Dermis microvascular lymphatic vessel endothelial cell (primary cell): Measurements from ENCODE around the gene RBL1. TPM values are rescaled to one million over a fixed set of nuclear protein-coding genes. Genes with fewer than 3 reads are reported as not detected.
"Not testable (repeated sequence)": the region's sequence is repeated elsewhere in the genome, so short reads cannot be mapped to it uniquely, and the experiment has no call there.

Source experiments
- DNase-seq, 2 donors: peaks; one replicate each; pipeline versions ENCODE4 v3.0.0 to v3.0.0-alpha.2; 2010; ENCODE audit warnings: low read depth in 2 of 2
- total RNA-seq: library from RNA; depleted of rRNA; stranded (reverse); fragments of >200 nt; gene quantifications from 2 replicates; pipeline ENCODE4 v1.2.1, GENCODE V29; 2014

RBL1 gene
- total RNA-seq, 1 donor from 2014 or later, result 7.1 TPM

DNA sequence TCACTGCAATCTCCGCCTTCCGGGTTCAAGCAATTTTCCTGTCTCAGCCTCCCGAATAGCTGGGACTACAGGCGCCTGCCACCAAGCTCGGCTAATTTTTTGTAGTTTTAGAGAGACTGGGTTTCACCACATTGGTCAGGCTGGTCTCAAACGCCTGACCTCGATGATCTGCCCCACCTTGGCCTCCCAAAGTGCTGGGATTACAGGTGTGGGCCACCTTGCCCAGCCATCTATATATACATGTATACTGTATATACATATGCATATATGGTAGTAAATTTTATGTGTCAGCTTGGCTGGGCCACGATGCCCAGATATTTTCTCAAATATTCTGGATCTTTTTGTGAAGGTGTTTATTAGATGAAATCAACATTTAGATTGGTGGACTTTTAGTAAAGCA, 18.8 kb downstream of the RBL1 start:
- no peak for DNase-seq

DNA sequence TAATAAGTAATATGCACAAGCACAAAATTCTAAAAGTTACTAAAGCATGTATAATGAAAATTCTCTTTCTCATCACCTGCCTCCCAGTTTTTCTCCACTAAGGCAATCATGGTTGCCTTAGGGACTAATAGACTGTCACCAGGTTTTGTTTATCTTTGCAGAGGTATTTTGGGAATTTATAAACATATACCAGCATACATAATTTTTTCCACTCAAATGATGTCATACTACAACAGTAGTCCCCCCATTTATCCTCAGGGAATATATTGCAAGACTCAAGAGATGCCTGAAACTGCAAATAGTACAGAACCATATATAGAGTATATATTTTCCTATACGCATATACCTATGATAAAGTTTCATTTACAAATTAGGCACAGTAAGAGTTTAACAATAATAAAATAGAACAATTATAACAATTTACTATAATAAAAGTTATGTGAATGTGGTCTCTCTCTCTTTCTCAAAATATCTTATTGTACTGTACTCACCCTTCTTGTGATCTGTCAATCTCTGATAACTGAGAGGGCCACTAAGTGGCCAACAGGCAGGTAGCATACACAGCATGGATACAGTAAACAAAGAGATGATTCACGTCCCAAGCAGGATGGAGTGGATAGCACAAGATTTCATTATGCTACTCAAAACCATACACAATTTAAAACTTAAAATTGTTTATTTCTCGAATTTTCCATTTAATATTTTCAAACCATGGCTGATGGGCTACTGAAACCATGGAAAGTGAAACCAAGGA, 19.7 kb downstream of the RBL1 start:
- no peak for DNase-seq

DNA sequence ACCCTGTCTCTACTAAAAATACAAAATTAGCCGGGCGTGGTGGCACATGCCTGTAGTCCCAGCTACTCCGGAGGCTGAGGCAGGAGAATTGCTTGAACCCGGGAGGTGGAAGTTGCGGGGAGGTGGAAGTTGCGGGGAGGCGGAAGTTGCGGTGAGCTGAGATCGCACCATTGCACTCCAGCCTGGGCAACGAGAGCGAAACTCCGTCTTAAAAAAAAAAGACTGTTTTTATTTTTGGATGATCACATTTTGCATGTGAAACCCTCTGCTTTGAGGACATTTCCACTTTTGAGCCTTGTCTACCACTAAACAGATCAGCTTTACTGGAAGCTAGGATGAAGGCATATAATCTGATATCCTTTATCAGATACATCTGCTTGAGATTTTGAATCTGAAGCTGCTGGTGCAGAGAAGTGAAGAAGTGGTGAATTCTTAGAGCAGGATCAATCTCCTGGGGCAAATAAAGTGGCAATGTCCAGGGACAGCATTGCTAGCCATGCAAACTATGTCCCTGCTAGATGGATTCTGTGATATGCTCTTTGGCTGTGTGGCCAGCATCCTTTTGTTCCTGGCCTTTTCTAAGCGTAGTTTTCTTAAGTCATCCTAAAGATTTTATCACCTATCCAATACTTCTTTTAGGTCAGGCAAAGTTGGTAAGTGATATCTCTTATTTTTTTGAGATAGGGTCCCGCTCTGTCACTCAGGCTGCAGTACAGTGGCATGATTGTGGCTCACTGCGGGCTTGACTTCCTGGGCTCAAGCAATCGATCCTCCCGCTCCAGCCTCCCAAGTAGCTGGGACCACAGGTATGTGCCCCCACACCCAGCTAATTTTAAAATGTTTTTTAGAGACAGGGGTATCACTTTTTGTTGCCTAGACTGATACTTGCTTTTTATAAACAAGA, 23.3 kb downstream of the RBL1 start:
- no peak for DNase-seq

DNA sequence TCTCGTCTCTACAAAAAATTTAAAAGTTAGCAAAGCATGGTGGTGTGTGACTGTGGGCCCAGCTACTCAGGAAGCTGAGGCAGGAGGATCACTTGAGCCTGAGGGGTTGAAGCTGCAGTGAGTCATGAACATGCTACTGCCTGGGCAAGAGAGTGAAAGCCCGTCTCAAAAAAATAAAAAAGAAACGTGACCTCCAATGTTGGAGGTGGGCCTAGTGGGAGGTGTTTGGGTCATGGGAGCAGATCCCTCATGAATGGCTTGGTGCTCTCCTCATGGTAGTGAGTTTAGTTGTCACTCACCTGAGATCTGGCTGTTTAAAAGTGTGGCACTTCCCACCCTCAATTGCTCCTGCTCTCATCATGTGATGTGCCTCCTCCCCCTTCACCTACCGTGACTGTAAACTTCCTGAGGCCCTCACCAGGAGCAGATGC, 24.3 kb downstream of the RBL1 start:
- peak in 1 of 2 donors; percentile 44 for DNase-seq

DNA sequence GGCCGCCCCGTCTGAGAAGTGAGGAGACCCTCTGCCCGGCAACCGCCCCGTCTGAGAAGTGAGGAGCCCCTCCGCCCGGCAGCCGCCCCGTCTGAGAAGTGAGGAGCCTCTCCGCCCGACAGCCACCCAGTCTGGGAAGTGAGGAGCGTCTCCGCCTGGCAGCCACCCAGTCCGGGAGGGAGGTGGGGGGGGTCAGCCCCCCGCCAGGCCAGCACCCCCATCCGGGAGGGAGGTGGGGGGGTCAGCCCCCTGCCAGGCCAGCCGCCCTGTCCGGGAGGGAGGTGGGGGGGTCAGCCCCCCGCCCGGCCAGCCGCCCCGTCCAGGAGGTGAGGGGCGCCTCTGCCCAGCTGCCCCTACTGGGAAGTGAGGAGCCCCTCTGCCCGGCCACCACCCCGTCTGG, 26.2 kb downstream of the RBL1 start:
- DNase-seq, result not testable (repeated sequence)

DNA sequence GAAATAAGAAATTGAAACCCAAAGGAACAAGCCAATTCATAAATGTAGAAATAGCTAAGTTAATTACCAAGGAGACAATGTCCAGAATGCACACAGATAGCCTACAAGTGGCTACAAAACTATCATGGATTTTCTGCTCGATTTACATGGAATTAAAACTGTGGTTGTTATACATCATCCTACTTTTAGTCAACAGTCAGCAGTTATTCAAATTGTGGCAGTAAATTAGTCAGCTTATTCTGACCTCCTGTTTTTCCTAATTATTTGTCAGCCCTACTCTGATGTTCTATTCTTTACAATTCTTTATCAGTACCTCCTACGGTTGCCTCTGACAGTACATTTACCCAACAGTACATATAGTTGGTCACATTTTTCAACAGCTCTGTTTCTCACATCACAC, 29.6 kb downstream of the RBL1 start:
- DNase-seq, result no peak

DNA sequence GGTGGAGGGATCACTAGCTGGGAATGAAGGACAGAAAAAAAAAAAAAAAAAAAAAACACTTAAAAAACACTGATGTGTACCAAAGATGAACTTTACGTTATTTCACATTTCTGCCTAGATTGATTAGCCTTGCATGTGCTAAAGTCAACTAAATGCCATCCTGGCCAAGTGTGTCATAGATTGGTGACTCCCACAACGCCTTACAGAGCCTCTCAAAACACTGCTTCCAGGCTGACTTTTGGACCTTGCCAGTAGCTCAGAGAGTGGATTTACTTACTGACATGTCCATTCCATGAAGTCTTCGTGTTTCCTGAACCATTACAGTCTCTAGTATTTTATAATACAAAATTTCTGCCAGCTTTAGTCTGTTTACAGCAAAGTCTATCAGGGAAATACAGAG, 40.5 kb downstream of the RBL1 start:
- no peak for DNase-seq

DNA sequence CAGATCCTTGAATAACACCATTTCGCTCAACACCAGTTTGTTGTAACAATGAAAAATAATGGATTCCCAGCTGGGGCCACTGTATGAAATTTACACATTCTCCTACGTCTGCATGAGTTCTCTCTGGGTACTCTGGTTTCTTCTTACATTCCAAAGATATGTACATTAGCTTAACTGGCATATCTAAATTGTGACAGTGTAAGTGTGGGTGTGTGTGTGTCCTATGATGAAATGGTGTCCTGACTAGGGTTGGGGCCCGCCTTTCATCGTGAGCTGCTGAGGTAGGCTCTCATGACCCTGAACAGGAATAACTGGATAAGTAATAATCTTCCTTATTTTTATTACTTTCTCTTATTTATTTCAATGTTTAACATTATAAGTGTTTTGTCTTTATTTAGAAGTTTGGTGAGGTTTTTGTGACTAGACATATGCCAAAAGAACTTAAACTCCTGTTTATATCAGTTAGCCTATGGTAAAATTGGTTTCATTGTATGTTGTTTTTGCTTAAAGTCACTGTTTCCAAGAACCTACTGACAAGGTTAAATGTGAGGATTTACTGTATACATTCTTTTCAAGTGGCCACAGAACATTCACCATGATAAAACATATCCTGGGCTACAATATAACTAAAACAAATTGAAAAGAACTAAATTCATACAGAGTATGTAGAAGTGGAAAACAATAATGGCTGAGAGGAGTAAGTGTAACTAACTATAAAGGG, 42.4 kb downstream of the RBL1 start:
- no peak for DNase-seq

DNA sequence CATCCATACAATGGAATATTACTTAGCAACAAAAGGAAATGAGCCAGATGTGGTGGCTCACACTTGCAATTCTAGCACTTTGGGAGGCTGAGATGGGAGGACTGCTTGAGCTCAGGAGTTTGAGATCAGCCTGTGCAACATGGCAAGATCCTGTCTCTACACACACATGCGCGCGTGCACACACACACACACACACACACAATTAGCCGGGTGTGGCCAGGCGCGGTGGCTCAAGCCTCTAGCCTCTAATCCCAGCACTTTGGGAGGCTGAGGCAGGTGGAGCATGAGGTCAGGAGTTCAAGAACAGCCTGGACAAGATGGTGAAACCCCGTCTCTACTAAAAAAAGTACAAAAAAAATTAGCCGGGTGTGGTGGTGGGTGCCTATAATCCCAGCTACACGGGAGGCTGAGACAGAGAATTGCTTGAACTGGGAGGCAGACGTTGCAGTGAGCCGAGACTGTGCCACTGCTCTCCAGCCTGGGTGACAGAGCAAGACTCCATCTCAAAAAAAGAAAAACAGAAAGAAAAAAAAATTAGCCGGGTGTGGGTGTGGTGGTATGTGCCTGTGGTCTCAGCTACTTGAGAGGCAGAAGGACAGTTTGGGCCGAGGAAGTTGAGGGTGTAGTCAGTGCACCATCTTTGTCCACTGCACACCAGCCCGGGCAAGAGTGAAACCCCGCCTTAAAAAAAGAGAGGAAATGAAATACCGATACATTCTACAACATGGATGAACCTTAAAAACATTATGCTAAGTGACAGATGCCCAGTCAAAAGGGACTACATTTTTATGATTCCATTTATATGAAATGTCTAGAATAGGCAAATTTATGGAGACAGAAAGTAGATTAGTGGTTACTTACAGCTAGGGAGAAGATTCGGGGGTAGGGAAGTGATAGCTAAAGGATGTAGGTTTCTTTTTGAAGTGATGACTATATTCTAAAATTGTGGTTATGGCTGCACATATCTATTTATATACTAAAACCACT, 52.5 kb downstream of the RBL1 start:
- no peak for DNase-seq

DNA sequence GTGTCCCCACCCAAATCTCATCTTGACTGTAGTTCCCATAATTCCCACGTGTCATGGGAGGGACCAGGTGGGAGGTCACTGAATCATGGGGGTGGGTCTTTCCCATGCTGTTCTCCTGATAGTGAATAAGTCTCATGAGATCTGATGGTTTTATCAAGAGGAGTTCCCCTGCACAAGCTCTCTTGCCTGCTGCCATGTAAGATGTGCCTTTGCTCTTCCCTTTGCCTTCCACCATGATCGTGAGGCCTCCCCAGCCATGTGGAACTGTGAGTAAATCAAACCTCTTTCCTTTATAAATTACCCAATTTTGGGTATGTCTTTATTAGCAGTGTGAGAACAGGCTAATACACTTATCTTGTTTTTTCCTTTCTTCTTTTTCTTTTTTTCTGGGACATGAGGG, 56.4 kb downstream of the RBL1 start:
- DNase-seq, result not testable (repeated sequence)

DNA sequence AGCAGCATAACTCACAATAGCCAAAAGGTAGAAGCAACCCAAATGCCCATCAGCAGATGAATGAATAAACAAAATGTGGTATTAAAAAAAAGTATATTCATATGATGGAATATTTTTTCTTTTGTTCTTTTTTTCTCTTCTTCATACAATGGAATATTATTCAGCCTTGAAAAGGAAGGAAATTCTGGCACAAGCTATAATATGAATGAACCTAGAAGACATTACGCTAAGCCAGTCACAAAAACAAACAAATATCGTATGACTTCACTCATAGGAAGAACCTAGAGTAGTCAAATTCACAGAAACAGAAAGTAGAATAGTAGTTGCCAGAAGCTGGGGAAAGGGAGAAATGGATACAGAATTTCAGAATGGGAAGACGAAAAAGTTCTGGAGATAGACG, 63.7 kb downstream of the RBL1 start:
- no peak for DNase-seq

DNA sequence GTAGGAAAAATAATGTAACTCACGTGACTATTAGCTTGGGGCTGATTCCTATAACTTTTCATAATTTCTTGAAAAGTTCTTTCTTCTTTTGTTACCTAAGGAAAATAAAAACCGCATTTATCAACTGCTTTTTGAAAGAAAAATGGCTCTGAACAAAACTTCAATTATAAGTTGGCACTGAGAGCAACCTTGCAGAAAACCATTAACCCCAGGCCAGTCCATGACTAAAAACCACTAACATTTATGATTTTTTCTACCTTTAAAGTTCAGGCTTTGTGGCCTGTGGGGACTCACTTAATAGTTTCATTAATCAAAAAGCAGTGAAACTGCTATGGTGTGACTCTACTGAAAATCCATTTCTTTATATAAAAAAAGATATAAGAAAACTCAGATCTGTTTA, 75.2 kb downstream of the RBL1 start:
- DNase-seq, result no peak

DNA sequence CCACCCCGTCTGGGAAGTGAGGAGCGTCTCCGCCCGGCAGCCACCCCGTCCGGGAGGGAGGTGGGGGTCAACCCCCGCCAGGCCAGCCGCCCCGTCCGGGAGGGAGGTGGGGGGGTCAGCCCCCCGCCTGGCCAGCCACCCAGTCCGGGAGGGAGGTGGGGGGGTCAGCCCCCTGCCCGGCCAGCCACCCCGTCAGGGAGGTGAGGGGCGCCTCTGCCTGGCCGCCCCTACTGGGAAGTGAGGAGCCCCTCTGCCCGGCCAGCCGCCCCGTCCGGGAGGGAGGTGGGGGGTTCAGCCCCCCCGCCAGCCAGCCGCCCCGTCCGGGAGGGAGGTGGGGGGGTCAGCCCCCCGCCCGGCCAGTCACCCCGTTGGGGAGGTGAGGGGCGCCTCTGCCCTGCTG, 83.2 kb downstream of the RBL1 start:
- not testable (repeated sequence) for DNase-seq

DNA sequence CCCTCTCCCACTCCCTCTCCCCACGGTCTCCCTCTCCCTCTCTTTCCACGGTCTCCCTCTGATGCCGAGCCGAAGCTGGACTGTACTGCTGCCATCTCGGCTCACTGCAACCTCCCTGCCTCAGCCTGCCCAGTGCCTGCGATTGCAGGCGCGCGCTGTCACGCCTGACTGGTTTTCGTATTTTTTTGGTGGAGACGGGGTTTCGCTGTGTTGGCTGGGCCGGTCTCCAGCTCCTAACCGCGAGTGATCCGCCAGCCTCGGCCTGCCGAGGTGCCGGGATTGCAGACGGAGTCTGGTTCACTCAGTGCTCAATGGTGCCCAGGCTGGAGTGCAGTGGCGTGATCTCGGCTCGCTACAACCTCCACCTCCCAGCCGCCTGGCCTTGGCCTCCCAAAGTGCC, 83.9 kb downstream of the RBL1 start:
- not testable (repeated sequence) for DNase-seq

DNA sequence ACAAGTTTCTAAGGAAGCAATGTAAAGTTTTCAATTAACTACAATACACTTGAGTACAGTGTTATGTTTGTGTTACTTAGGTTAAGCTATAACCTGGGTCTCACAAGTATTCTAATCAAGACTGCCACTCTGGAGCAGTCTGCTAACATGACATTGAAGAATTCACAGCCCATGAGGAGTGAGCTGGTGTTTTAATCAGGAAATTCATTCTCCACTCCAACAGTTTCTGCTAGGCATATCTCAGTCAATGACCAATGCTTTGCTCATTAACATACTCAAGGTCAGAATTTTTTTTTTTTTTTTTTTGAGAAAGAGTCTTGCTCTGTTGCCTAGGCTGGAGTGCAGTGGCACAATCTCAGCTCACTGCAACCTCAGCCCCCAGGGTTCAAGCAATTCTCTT, 84.7 kb downstream of the RBL1 start:
- no peak for DNase-seq

DNA sequence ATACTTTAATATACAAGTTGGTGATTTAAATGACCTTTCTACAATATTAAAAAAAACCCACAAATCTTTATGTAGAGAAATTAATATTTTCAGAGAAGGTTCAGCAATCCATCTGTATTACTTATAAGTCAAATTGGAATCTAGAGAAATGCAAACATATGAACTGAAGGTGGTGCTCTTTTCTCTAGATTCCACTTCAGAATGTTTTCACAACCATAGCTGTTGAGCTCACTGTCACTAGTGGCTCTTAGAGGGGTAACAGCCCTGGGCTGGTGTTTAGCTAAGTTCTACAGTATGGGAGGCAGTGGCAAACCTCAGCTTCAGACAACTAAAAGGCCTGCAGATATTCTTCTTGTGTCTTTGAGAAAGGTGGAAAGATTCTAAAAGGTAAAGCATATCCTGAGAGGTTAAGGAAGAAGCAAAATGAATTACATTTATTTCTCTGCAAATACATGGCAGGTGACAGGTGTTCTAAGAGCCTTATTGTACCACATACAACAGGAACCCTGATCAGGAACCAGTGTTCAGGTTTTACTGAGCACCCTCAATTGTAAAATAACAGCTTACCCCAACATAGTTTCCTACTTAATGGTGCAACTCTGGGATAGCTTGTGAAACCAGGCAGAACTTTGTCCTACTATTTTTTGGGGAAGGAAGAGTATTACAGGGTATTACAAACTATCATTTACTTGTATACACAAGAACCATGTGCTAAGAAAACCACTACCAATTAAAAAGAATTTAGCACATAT, 87.7 kb downstream of the RBL1 start:
- DNase-seq, result peak; percentile 21 to 44

DNA sequence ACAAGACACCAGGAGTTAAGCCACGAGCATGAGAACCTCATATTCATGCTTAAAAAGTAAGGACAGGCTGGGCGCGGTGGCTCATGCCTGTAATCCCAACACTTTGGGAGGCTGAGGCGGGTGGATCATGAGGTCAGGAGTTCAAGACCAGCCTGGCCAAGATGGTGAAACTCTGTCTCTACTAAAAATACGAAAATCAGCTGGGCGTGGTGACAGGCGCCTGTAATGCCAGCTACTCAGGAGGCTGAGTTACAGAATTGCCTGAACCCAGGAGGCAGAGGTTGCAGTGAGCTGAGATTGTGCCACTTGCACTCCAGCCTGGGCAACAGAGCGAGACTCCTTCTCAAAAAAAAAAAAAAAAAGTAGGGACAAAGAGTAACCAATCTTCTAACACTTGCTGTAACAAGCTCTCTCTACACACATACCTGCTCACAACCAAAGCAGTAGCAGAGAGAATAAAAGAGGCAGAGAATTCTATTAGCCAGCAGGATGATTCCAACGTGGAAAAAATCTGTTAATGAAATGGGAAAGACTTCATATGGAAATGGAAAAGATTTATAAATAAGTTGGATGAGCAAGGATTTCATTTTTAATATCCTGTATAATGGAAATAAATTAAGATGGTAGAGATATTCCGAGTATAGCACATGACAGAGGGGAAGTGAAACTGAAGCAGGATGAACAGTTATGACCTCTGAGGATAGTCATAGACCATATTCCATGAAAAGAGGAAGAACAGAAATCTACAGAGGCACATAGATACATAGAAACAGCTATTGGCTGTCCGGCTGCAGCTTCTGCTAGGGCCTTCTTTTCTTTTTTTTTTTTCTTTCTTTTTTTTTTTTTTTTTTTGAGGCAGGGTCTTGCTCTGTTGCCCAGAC, 90.5 kb downstream of the RBL1 start:
- peak in 1 of 2 donors; percentile 54 for DNase-seq

DNA sequence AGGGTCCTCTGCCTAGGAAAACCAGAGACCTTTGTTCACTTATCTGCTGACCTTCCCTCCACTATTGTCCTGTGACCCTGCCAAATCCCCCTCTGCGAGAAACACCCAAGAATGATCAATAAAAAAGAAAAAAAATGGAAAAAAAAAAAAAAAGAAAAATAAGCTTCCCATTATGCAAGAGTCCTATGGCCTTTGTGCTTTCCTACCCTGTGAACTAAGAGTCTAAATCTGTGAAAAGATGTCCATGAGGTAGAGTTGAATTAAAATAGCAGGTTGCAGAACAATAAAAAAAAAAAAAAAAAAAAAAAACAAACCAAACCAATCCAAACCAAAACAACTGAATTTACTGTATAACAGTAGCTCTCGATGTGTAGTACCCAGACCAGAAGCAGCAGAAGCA, 94.2 kb downstream of the RBL1 start:
- not testable (repeated sequence) for DNase-seq

DNA sequence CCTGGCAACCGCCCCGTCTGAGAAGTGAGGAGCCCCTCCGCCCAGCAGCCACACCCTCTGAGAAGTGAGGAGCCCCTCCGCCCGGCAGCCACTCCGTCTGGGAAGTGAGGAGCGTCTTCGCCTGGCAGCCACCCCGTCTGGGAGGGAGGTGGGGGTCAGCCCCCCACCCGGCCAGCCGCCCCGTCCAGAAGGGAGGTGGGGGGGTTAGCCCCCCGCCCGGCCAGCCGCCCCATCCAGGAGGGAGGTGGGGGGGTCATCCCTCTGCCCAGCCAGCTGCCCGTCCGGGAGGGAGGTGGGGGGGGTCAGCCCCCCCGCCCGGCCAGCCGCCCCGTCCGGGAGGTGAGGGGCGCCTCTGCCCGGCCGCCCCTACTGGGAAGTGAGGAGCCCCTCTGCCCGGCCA, 95.6 kb downstream of the RBL1 start:
- DNase-seq, result not testable (repeated sequence)
